Muscle layer of colon (tissue), 2 donors: ENCODE results near the gene SLC12A7.

Experiments used
- H3K27ac ChIP-seq: one replicate; pipeline ENCODE4 v1.7.0; 2013; ENCODE audit warnings: low read depth, mild to moderate bottlenecking, low read length, moderate library complexity
- H3K27me3 ChIP-seq, 2 donors: one replicate each; pipeline ENCODE4 v1.7.0; 2013; ENCODE audit warnings: low read length in 2 of 2, mild to moderate bottlenecking in 2 of 2; ENCODE audit not compliant: insufficient read depth in 2 of 2, control insufficient read depth in 1 of 2
- H3K36me3 ChIP-seq: one replicate; pipeline ENCODE4 v1.7.0; 2013; ENCODE audit warnings: mild to moderate bottlenecking, low read length; ENCODE audit not compliant: insufficient read depth
- H3K4me1 ChIP-seq: one replicate; pipeline ENCODE4 v1.7.0; 2013; ENCODE audit warnings: mild to moderate bottlenecking, low read length; ENCODE audit not compliant: insufficient read depth
- H3K4me3 ChIP-seq, 2 donors: one replicate each; pipeline ENCODE4 v1.7.0; 2013; ENCODE audit warnings: low read length in 2 of 2, low read depth in 1 of 2, mild to moderate bottlenecking in 1 of 2, moderate library complexity in 1 of 2
- H3K9ac ChIP-seq: one replicate; pipeline ENCODE4 v1.7.0; 2013; ENCODE audit warnings: low read length
- H3K9me3 ChIP-seq: one replicate; pipeline ENCODE4 v1.7.0; 2013; ENCODE audit warnings: mild to moderate bottlenecking, low read length
- donor health status: abdominal sarcoma.
- donor health status: Adenocarcinoma of cecum.

SLC12A7 gene

DNA sequence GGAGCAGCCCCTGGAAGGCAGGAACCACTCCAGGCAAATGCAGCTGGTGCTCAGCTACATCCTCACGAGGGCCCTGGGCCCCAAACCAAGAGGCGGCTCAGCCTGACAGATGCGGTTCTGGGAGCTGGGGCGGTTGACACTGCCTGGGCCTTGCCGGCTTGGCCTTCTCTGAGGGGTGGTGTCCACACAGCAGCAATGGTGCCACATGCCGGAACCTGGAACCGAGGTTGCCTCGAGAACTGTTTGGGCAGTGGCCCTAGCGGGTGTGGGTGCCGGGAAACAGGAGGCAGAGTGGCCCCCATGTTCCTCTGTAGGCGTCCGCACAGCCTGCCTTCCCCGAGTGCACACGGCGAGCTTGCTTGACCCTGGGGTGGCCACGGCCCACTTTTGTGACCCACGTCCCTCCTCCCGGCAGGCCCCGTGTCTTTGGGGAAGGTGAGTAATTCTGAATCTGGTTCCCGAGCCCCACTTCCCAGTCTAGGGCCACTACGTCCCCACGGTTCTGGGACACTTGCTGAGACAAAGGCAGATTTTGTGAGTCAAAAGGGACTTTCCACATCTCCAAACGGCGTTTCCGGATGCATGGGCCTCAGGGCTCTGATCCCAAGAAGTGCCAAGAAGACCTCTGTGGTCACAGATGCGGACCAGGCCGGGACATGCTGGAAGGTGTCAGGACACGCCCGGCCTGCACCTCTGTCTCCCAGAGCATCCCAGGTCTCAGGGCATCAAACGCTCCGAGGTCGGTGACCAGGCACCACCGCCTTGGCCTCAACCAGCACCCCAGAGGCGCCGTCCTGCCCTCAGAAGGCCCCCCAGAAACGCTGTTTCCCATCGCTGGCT is 27.7 kb upstream of the SLC12A7 start:
- H3K4me3 ChIP-seq = no peak overlapping the region
- no peak overlapping the region for H3K27ac ChIP-seq
- H3K27me3 ChIP-seq = no peaks in the 10 kb centered on the region
- no peak overlapping the region for H3K9ac ChIP-seq
- no peaks in the 10 kb centered on the region for H3K9me3 ChIP-seq
- no peaks in the 10 kb centered on the region for H3K36me3 ChIP-seq
- peaks cover 6% of the 10 kb centered on the region for H3K4me1 ChIP-seq

DNA sequence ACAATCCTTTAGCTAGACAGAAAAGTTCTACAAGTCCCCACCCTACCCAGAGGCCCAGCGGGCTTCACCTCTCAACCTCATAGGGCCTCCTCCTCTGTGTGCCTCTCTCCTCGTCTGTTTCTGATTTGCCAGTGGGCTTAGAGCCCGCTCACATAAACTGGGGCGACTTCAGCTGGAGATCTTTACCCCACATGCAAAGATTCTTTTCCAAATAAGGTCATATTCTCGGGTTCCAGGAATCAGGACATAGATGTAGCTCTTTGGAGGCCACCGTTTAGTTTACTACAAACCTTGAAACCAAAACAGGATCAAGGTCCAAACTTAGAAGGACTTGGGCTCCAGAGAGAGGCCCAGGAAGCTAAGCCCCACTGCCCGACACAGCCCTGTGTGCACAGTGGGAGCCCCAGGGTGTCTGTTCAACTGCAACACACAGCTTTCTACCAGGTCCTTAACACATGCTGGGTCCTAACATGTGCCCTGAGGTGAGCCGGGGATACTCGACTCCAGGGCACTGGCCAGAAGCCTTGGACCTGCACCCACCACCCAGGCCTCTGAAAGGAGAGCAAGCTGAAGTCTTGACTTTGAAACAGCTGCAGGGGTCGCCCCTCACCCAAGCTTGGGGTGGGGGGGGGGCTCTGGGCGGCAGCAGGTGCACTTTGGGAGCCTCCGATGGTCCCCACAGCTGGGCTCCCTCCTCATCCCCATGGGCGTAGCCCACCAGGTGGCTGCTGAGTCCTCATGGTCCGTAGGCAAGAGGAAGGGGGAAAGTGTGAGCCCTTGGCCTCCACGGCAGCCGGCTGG is 26.8 kb upstream of the SLC12A7 start:
- H3K4me3 ChIP-seq = no peak overlapping the region
- H3K9ac ChIP-seq = no peak overlapping the region
- H3K9me3 ChIP-seq = no peaks in the 10 kb centered on the region
- H3K27ac ChIP-seq = no peak overlapping the region
- H3K27me3 ChIP-seq = no peaks in the 10 kb centered on the region
- H3K36me3 ChIP-seq = no peaks in the 10 kb centered on the region
- peaks cover 6% of the 10 kb centered on the region for H3K4me1 ChIP-seq

GRCh38 chr5:1137567-1138444 is 25.9 kb upstream of the SLC12A7 start:
- H3K4me3 ChIP-seq = no peak overlapping the region
- peaks cover 6% of the 10 kb centered on the region for H3K4me1 ChIP-seq
- no peaks in the 10 kb centered on the region for H3K9me3 ChIP-seq
- H3K27me3 ChIP-seq = no peaks in the 10 kb centered on the region
- no peak overlapping the region for H3K9ac ChIP-seq
- no peak overlapping the region for H3K27ac ChIP-seq
- no peaks in the 10 kb centered on the region for H3K36me3 ChIP-seq

- Histone ChIP-seq H3K9me3 (no peaks in the 10 kb centered on the region), H3K27ac (no peak overlapping the region), H3K4me1 (peaks cover 6% of the 10 kb centered on the region), H3K27me3 (no peaks in the 10 kb centered on the region), H3K36me3 (no peaks in the 10 kb centered on the region), H3K4me3 (no peak overlapping the region), H3K9ac (no peak overlapping the region)
Measured at GRCh38 chr5:1136814-1137213, 25.0 kb upstream of the SLC12A7 start.

GRCh38 chr5:1135696-1136525 is 24.0 kb upstream of the SLC12A7 start:
- Histone ChIP-seq H3K27ac (no peak overlapping the region), H3K27me3 (no peaks in the 10 kb centered on the region), H3K36me3 (no peaks in the 10 kb centered on the region), H3K4me1 (peaks cover 6% of the 10 kb centered on the region), H3K9ac (no peak overlapping the region), H3K9me3 (no peaks in the 10 kb centered on the region), H3K4me3 (no peak overlapping the region)

GRCh38 chr5:1134478-1134877 is 22.6 kb upstream of the SLC12A7 start:
- no peak overlapping the region for H3K4me3 ChIP-seq
- no peaks in the 10 kb centered on the region for H3K27me3 ChIP-seq
- H3K9ac ChIP-seq = no peak overlapping the region
- H3K4me1 ChIP-seq = no peaks in the 10 kb centered on the region
- no peaks in the 10 kb centered on the region for H3K36me3 ChIP-seq
- H3K27ac ChIP-seq = no peak overlapping the region
- no peaks in the 10 kb centered on the region for H3K9me3 ChIP-seq

DNA sequence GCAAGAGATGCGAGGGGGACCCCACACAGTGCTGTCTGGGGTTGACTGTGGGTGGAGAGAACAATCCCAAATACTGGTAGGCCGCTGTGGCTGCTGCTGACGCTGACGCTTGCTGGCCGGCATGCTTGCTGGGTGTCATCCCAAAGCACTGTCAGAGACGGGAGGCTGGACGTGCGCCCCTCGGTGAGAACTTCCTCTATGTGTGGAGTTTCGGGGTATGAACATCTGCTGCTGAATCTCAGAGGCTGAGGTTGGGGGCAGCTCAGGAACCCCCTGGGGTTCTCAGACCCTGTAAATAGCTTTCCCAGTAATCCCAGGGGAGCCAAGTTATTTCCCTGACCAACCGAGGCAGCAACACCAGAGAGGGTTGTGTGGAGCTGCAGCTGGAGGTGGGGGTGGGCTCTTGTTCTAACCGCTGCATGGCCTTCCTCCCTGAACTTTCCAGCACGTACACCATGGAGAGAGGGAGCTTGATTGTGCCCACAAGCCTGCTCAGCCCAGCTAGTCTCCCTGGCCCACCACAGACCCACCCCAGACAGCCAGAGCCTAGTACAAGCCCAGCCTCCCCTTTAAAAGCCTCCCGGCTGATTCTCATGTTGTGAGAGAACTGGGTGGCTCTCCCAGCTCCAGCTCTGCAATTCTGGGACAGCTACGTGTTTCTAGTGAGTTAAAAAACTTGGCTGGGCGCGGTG is 21.8 kb upstream of the SLC12A7 start:
- Histone ChIP-seq H3K4me1 (no peaks in the 10 kb centered on the region), H3K27me3 (no peaks in the 10 kb centered on the region), H3K9me3 (no peaks in the 10 kb centered on the region), H3K4me3 (no peak overlapping the region), H3K36me3 (no peaks in the 10 kb centered on the region), H3K27ac (no peak overlapping the region), H3K9ac (no peak overlapping the region)

- Histone ChIP-seq H3K27me3 (no peaks in the 10 kb centered on the region), H3K9me3 (no peaks in the 10 kb centered on the region), H3K4me1 (peaks cover 5% of the 10 kb centered on the region), H3K9ac (no peak overlapping the region), H3K36me3 (no peaks in the 10 kb centered on the region), H3K27ac (no peak overlapping the region), H3K4me3 (no peak overlapping the region)
Measured at GRCh38 chr5:1133108-1133507, 21.2 kb upstream of the SLC12A7 start.

DNA sequence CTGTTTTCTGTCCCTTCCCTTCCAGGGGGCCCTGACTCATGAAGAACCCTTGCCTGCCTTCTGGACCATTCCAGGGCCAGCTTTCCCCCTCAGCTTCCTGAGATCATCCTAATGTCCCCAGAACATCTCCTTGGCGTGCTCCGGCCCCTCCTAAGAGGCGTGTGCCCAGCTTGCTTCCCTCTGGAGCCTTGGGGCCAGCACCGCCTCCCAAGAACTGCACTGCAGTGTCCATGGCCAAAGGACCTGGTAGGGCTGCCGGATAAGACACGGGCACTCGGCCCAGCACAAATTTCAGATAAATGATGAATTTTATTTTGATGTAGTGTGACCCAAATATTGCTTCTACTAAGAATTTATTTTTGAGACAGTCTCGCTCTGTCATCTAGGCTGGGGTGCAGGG is 20.7 kb upstream of the SLC12A7 start:
- Histone ChIP-seq H3K27ac (no peak overlapping the region), H3K9ac (no peak overlapping the region), H3K36me3 (no peaks in the 10 kb centered on the region), H3K4me3 (no peak overlapping the region), H3K27me3 (no peaks in the 10 kb centered on the region), H3K4me1 (peaks cover 10% of the 10 kb centered on the region), H3K9me3 (no peaks in the 10 kb centered on the region)

GRCh38 chr5:1131726-1132125 is 19.9 kb upstream of the SLC12A7 start:
- no peaks in the 10 kb centered on the region for H3K27me3 ChIP-seq
- no peak overlapping the region for H3K27ac ChIP-seq
- peaks cover 10% of the 10 kb centered on the region for H3K4me1 ChIP-seq

More at GRCh38 chr5:1131726-1132125, 19.9 kb upstream of the SLC12A7 start:
- Histone ChIP-seq H3K4me3 (no peak overlapping the region), H3K9ac (no peak overlapping the region), H3K36me3 (no peaks in the 10 kb centered on the region), H3K9me3 (no peaks in the 10 kb centered on the region)
